IMR-90 (cell line): Measurements from ENCODE around the gene CRTC1. TPM values are rescaled to one million over a fixed set of nuclear protein-coding genes. Genes with fewer than 3 reads are reported as not detected.

Experiments
- ATAC-seq: fragments of 200-7000 bp; cut with Tn5 transposase; 2 replicates; pipeline ENCODE4 v1.9.1; 2020; ENCODE audit warnings: low read depth, mild to moderate bottlenecking, moderate library complexity
- BruUV-seq: library from RNA; stranded (reverse); fragments of 400-500 nt; replicated peaks from 2 replicates; lab custom pipeline; 2021; lab: Mats Ljungman, UMichigan
- CTCF ChIA-PET: fragments of 300-600 bp; formaldehyde crosslinking; extraction: SDS; loops from one replicate; lab custom pipeline; 2021; ENCODE audit warnings: antibody characterized with exemption; lab: Yijun Ruan, JAX
- POLR2A ChIA-PET: fragments of 300-600 bp; sonication (Branson Sonifier 250); formaldehyde crosslinking; loops from one replicate; lab custom pipeline; 2022; ENCODE audit warnings: antibody characterized with exemption; ENCODE audit not compliant: unreplicated experiment; lab: Charles Lee
- DNase-seq: peaks from one replicate; pipeline ENCODE4 v3.0.0; 2013
- H2AFZ ChIP-seq: replicated peaks from 2 replicates; pipeline ENCODE3; 2013; ENCODE audit warnings: low read length, mild to moderate bottlenecking; ENCODE audit not compliant: poor library complexity
- H2AK5ac ChIP-seq: 2 replicates; pipeline ENCODE4 v1.6.1; 2013; ENCODE audit warnings: low read depth, low read length, inconsistent platforms
- H2AK9ac ChIP-seq: replicated peaks from 2 replicates; pipeline ENCODE3; 2013; ENCODE audit warnings: mild to moderate bottlenecking, low read depth, low read length, moderate library complexity; ENCODE audit not compliant: poor library complexity
- H2BK120ac ChIP-seq: 2 replicates; pipeline ENCODE4 v1.6.1; 2013; ENCODE audit warnings: low read depth, low read length, inconsistent platforms
- H2BK15ac ChIP-seq: 3 replicates; pipeline ENCODE4 v1.6.1; 2013; ENCODE audit warnings: low read depth, low read length, inconsistent platforms
- H2BK20ac ChIP-seq: 2 replicates; pipeline ENCODE4 v1.6.1; 2013; ENCODE audit warnings: low read depth, mild to moderate bottlenecking, inconsistent platforms, low read length, moderate library complexity
- H2BK5ac ChIP-seq: 2 replicates; pipeline ENCODE4 v1.6.1; 2013; ENCODE audit warnings: mild to moderate bottlenecking, low read depth, low read length, inconsistent platforms; ENCODE audit not compliant: poor library complexity, severe bottlenecking
- H3K14ac ChIP-seq: replicated peaks from 2 replicates; pipeline ENCODE4 v1.6.1; 2013; ENCODE audit warnings: low read depth, low read length, inconsistent platforms
- H3K18ac ChIP-seq: 2 replicates; pipeline ENCODE4 v1.6.1; 2013; ENCODE audit warnings: low read depth, low read length, control low read depth
- H3K23ac ChIP-seq: 2 replicates; pipeline ENCODE4 v1.6.1; 2013; ENCODE audit warnings: low read depth, low read length, inconsistent platforms
- H3K27ac ChIP-seq: 2 replicates; pipeline ENCODE4 v1.5.1; 2013; ENCODE audit warnings: mild to moderate bottlenecking, control low read depth, low read length; ENCODE audit not compliant: insufficient read depth
- H3K27me3 ChIP-seq: 2 replicates; pipeline ENCODE4 v1.6.1; 2013; ENCODE audit warnings: low read length; ENCODE audit not compliant: control insufficient read depth, insufficient read depth
- H3K36me3 ChIP-seq: 2 replicates; pipeline ENCODE4 v1.6.1; 2013; ENCODE audit warnings: low read length, mixed read lengths; ENCODE audit not compliant: control insufficient read depth, insufficient read depth
- H3K4ac ChIP-seq: 2 replicates; pipeline ENCODE4 v1.6.1; 2013; ENCODE audit warnings: low read depth, low read length, inconsistent platforms
- H3K4me1 ChIP-seq: 2 replicates; pipeline ENCODE4 v1.6.1; 2013; ENCODE audit warnings: low read length, mixed read lengths; ENCODE audit not compliant: control insufficient read depth, insufficient read depth
- H3K4me2 ChIP-seq: 2 replicates; pipeline ENCODE4 v1.6.1; 2013; ENCODE audit warnings: low read depth, mild to moderate bottlenecking, control low read depth, low read length, moderate library complexity
- H3K4me3 ChIP-seq: 2 replicates; pipeline ENCODE4 v1.5.1; 2013; ENCODE audit warnings: low read depth, mild to moderate bottlenecking, control low read depth, low read length, moderate library complexity; ENCODE audit not compliant: insufficient read depth
- H3K56ac ChIP-seq: 2 replicates; pipeline ENCODE4 v1.6.1; 2013; ENCODE audit warnings: low read length, inconsistent platforms; ENCODE audit not compliant: insufficient read depth; ENCODE audit errors: extremely low read depth
- H3K79me1 ChIP-seq, 2 experiments: 2 replicates each; pipeline ENCODE4 v1.6.1; 2013; ENCODE audit warnings: low read length in 2 of 2, inconsistent platforms in 1 of 2, low read depth in 1 of 2
- H3K9ac ChIP-seq: 2 replicates; pipeline ENCODE4 v1.6.1; 2013; ENCODE audit warnings: low read depth, low read length, control low read depth
- H3K9me1 ChIP-seq: 2 replicates; pipeline ENCODE4 v1.6.1; 2013; ENCODE audit warnings: low read length, inconsistent platforms; ENCODE audit not compliant: insufficient read depth
- H3K9me3 ChIP-seq: 2 replicates; pipeline ENCODE4 v1.6.1; 2013; ENCODE audit warnings: low read length; ENCODE audit not compliant: control insufficient read depth, insufficient read depth
- H4K20me1 ChIP-seq: 2 replicates; pipeline ENCODE4 v1.6.1; 2013; ENCODE audit warnings: low read length, inconsistent platforms; ENCODE audit not compliant: insufficient read depth
- H4K5ac ChIP-seq: 2 replicates; pipeline ENCODE4 v1.6.1; 2013; ENCODE audit warnings: mild to moderate bottlenecking, low read depth, low read length, control low read depth
- H4K8ac ChIP-seq, 2 experiments: 2 replicates each; pipeline ENCODE4 v1.6.1; 2013; ENCODE audit warnings: low read depth in 2 of 2, low read length in 2 of 2, control low read depth in 1 of 2, inconsistent platforms in 1 of 2
- H4K91ac ChIP-seq: 2 replicates; pipeline ENCODE4 v1.6.1; 2013; ENCODE audit warnings: low read depth, low read length, inconsistent platforms; ENCODE audit not compliant: insufficient read depth
- BHLHE40 ChIP-seq: fragments of 150-350 bp; IDR thresholded peaks from 2 replicates; pipeline ENCODE4 v1.6.1; 2016; ENCODE audit warnings: mild to moderate bottlenecking, low read depth, low read length
- CHD1 ChIP-seq: IDR thresholded peaks from 2 replicates; pipeline ENCODE4 v1.6.1; 2012; ENCODE audit warnings: low read depth, low read length, improper control_type of control experiment
- CTCF ChIP-seq: conservative IDR thresholded peaks from 2 replicates; pipeline ENCODE4 v1.5.1; 2012; ENCODE audit warnings: mild to moderate bottlenecking, low read depth, low read length, improper control_type of control experiment
- ELK1 ChIP-seq: fragments of 150-350 bp; IDR thresholded peaks from 2 replicates; pipeline ENCODE4 v1.6.1; 2016; ENCODE audit warnings: low read depth, mild to moderate bottlenecking, low read length, moderate library complexity, borderline replicate concordance
- FOS ChIP-seq: fragments of 150-350 bp; IDR thresholded peaks from 2 replicates; pipeline ENCODE4 v1.6.1; 2016; ENCODE audit warnings: low read depth, low read length
- MAFK ChIP-seq: IDR thresholded peaks from 2 replicates; pipeline ENCODE4 v1.6.1; 2012; ENCODE audit warnings: low read depth, low read length, improper control_type of control experiment
- MAZ ChIP-seq: IDR thresholded peaks from 2 replicates; pipeline ENCODE4 v1.6.1; 2012; ENCODE audit warnings: low read depth, mild to moderate bottlenecking, low read length, improper control_type of control experiment, moderate library complexity, borderline replicate concordance
- MXI1 ChIP-seq: IDR thresholded peaks from 2 replicates; pipeline ENCODE4 v1.6.1; 2012; ENCODE audit warnings: low read depth, mild to moderate bottlenecking, low read length, moderate library complexity, borderline replicate concordance
- NFE2L2 ChIP-seq: fragments of 150-350 bp; IDR thresholded peaks from 2 replicates; pipeline ENCODE4 v1.6.1; 2016; ENCODE audit warnings: low read depth, mild to moderate bottlenecking, low read length
- POLR2A ChIP-seq: IDR thresholded peaks from 2 replicates; pipeline ENCODE4 v1.6.1; 2012; ENCODE audit warnings: mild to moderate bottlenecking, low read depth, low read length
- RCOR1 ChIP-seq: IDR thresholded peaks from 2 replicates; pipeline ENCODE4 v1.6.1; 2012; ENCODE audit warnings: mild to moderate bottlenecking, low read length, improper control_type of control experiment; ENCODE audit not compliant: insufficient replicate concordance
- RFX5 ChIP-seq: IDR thresholded peaks from 2 replicates; pipeline ENCODE4 v1.8.0; 2012; ENCODE audit warnings: low read depth, mild to moderate bottlenecking, low read length, moderate library complexity
- SMC3 ChIP-seq: fragments of 150-350 bp; IDR thresholded peaks from 2 replicates; pipeline ENCODE4 v1.6.1; 2016; ENCODE audit warnings: low read depth, mild to moderate bottlenecking, antibody characterized with exemption, low read length, moderate library complexity
- WGBS, 2 experiments: methylation state at CpG; one replicate each; pipeline versions ENCODE4 v1.1.5 to v1.1.7; 2013; ENCODE audit warnings: missing lambda C conversion rate in 2 of 2; ENCODE audit not compliant: insufficient read length in 1 of 2; ENCODE audit errors: extremely low coverage in 2 of 2; 5-methylcytosine and 5-hydroxymethylcytosine counted together
- dilution Hi-C: fragments of 300-500 bp; cut with HindIII; formaldehyde crosslinking; loops from one replicate; pipeline ENCODE4 v1.14.3; 2018; ENCODE audit warnings: low sequenced_read_pairs; ENCODE audit not compliant: unreplicated experiment
- in situ Hi-C: fragments of 300-500 bp; cut with MboI; formaldehyde crosslinking; loops from 3 replicates; pipeline ENCODE4 v1.14.3; 2019; ENCODE audit warnings: low sequenced_read_pairs, inconsistent platforms, mixed read lengths
- intact Hi-C: fragments of 100-400 bp; cut with micrococcal nuclease; formaldehyde crosslinking; loops from 2 replicates; pipeline ENCODE4 v1.10.0; 2022
- polyA plus RNA-seq, 3 experiments: library from polyadenylated mRNA; depleted of rRNA; stranded (reverse); fragments of >200 nt; gene quantifications; 2 replicates each; pipeline ENCODE4 v1.2.3, GENCODE V29; 2012; ENCODE audit warnings: low replicate concordance in 1 of 3
- total RNA-seq: library from RNA; depleted of rRNA; stranded (reverse); fragments of >200 nt; gene quantifications from 2 replicates; pipeline ENCODE4 v1.2.3, GENCODE V29; 2012

The CRTC1 gene
- total and polyA plus RNA-seq, 2 of the 4 experiments (the other 2 are of a cell fraction) = 0.18 to 5.7 TPM

GRCh38 chr19:18704971-18705370 lies 21.5 kb downstream of the CRTC1 start:
- no peak overlapping the region for H2BK5ac ChIP-seq
- no TSS peak for BruUV-seq
- ATAC-seq = no peak
- H3K9me3 ChIP-seq = no peaks in the 10 kb centered on the region
- no peak overlapping the region for H3K23ac ChIP-seq
- H4K20me1 ChIP-seq = peaks cover 44% of the 10 kb centered on the region
- dilution Hi-C loops (no loop called here), intact Hi-C loops (no loop called here), in situ Hi-C loops (no loop called here)
- no peak overlapping the region for H2BK20ac ChIP-seq
- H3K4me2 ChIP-seq = no peak overlapping the region
- no peak overlapping the region for H2AFZ ChIP-seq
- H3K9me1 ChIP-seq = peaks cover 8% of the 10 kb centered on the region; the same call in 1 of the 2 replicates
- no peak overlapping the region for H3K56ac ChIP-seq
- no peak overlapping the region for H2BK120ac ChIP-seq
- TF ChIP-seq SMC3 (no peak), RCOR1 (no peak), RFX5 (no peak), CHD1 (no peak), MXI1 (no peak), MAFK (no peak), NFE2L2 (no peak), FOS (no peak), POLR2A (no peak), MAZ (no peak), BHLHE40 (no peak), ELK1 (no peak), CTCF (no peak)
- H3K4me1 ChIP-seq = peaks cover 9% of the 10 kb centered on the region; the same call in 1 of the 2 replicates
- no peak overlapping the region for H2AK9ac ChIP-seq
- H3K9ac ChIP-seq = no peak overlapping the region
- H3K4ac ChIP-seq = no peak overlapping the region
- no peak overlapping the region for H3K27ac ChIP-seq
- peaks cover 16 to 35% of the 10 kb centered on the region in 2 experiments for H3K79me1 ChIP-seq
- H2BK15ac ChIP-seq = no peak overlapping the region
- H4K91ac ChIP-seq = no peak overlapping the region
- H3K27me3 ChIP-seq = no peaks in the 10 kb centered on the region
- H4K5ac ChIP-seq = no peak overlapping the region
- WGBS, 2 experiments = 70% methylated on average over 2 of the region's 7 CpGs; no CpG with 5 or more reads in 1 of the 2 experiments
- no peak overlapping the region for H2AK5ac ChIP-seq
- H4K8ac ChIP-seq = no peak overlapping the region
- H3K4me3 ChIP-seq = no peak overlapping the region
- CTCF ChIA-PET = no interaction called here
- DNase-seq = no peak
- POLR2A ChIA-PET = no interaction called here
- no peak overlapping the region for H3K18ac ChIP-seq
- H3K36me3 ChIP-seq = no peaks in the 10 kb centered on the region; the same call in 1 of the 2 replicates
- no peak overlapping the region for H3K14ac ChIP-seq
